Raji (cell line): ENCODE data around the gene ETS2.

Source experiments
- POLR2A ChIP-seq: IDR thresholded peaks from 2 replicates; pipeline ENCODE4 v1.6.1; 2011; ENCODE audit warnings: low read depth, low read length, control low read depth; ENCODE audit not compliant: insufficient read depth

ETS2 gene

DNA sequence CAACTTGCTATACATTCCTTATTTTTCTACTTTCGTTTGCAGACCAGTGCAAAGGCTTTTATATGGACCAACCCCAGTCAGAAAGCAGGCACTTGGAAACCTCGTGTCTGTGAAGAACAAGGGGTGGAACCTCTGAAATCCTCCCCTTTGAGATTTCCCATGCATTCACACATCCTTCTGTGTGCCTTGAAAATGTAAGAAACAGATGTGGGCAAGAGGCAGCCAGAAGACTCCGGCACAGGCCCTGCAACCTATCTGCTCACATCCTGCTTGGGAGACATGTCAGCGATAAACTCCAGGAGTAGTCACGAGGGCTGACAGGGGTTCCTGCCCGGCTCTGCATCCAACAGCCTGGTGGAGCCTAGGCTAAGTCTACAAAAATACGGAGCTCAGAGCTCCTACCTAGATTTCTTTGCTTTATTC lies 42.5 kb downstream of the ETS2 start:
- TF ChIP-seq POLR2A, result no peak

GRCh38 chr21:38849776-38850175 lies 44.0 kb downstream of the ETS2 start:
- no peak for TF ChIP-seq POLR2A

GRCh38 chr21:38850277-38850951 lies 44.7 kb downstream of the ETS2 start:
- TF ChIP-seq POLR2A, result no peak

- no peak for TF ChIP-seq POLR2A
Measured at GRCh38 chr21:38851101-38851500, 45.4 kb downstream of the ETS2 start.

DNA sequence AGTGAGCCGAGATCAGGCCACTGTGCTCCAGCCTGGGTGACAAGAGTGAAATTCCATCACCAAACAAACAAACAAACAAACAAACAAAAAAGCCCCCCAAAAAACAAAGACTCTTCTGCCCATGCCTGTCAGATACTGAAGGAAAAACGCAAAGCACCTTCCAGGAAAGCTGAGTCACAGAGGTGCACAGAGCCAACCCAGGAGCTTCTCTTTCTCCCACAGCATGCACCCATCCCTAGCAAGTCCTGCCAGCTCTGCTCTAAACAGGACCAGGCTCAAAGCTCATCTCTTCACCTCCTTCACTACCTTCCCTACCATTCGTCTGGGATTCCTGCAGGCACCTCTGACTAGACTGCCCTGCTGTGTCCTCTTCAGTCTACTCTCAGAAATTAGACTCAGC lies 46.5 kb downstream of the ETS2 start:
- no peak for TF ChIP-seq POLR2A

GRCh38 chr21:38852708-38853107 lies 47.0 kb downstream of the ETS2 start:
- TF ChIP-seq POLR2A, result no peak

DNA sequence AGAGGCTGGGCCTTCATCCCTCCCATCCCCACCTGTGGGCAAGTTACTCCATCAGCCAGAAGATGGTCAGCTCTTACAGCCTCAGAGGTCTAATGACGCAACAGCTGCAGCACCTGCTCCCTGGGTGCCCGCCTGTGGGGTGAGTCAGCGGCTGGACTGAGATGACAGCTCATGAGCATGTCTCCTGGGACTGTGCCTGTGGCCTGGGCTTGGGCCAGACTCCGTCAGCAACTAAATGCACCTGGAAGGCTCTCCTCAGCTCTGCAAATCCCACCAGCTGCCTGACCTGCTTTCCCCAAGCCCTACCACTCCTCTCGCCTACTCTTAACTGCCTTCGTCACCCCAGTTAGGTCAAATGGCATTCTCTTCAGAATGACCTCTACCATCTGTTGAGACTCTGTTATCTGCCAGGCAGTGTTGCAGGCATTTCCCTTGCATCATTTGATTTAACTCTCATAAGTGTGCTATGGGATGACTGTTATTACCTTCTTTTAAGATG lies 47.7 kb downstream of the ETS2 start:
- TF ChIP-seq POLR2A, result no peak

- no peak for TF ChIP-seq POLR2A
Measured at GRCh38 chr21:38857152-38857825, 51.6 kb downstream of the ETS2 start.

DNA sequence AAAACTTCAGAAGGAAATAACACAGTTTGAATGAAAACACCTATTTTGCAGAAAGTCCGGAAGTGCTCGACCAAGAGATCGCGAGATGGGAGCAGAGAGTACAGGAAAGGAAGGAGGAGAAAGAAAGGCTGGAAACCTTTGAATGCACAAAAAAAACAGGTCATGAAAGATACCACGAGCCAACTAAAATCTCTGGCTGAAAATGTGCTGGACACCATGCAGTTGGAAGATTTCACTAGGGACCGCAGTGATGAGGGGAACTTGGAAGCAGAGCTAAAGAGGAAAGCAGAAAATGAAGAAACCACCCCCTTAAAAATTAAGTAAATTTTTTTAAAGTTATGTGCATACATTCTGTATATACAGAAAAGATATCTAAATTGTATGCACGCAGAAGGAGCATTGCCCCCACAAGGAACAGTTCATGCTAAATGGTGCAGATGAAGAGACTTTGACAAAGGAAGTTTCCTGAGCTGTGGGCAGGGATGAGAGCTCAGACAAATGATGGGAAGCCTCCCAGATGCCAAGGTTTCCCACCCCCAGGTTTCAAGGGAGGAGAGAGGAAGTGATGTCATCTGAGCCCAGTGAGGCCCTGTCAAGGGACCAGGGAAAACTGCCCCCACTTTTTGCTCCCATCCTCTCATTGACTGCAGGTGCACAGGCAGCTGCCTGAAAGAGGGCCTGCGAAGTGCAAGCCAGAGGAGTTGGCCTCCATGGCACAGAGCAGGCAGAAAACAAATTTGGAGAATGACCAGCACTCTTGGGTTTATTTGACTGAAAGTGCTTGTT lies 52.5 kb downstream of the ETS2 start:
- TF ChIP-seq POLR2A, result no peak

DNA sequence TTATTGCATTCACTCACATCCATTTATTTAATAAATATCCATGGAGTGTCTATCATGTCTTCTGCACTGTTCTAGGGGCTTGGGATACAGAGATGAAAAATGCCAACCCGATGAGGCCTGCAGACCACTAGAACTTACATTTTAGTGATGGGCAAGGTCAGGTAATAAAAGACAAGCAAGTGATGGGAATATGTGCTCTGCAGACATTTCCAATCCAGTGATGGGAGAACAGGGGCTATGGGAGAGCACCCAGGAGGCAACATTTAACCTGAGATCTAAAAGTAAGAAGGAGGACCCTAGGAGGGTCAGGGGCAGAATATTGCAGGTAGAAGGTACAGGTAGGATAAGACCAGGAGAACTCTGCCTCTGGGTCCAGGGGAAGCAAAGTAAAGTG lies 53.1 kb downstream of the ETS2 start:
- no peak for TF ChIP-seq POLR2A

- no peak for TF ChIP-seq POLR2A
Measured at GRCh38 chr21:38859852-38860251, 54.1 kb downstream of the ETS2 start.

DNA sequence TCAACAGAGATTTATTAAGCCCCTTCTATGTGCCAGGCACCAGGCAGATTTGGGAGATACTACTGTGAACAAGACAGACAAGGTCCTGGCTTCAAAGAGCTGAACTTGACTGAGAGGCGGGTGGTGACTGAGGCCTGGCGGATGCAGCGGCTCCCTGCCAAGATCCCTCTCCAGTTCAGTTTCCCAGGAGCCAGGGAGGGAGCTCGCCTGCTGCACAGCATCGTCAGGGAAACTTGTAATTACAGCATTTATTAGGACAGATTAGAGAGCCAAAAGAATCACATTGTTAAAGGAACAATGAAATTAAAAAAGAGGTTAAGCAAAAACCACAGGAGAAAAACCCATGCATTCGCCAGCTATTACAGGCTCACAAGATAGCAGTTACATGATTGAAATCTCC lies 55.3 kb downstream of the ETS2 start:
- no peak for TF ChIP-seq POLR2A

DNA sequence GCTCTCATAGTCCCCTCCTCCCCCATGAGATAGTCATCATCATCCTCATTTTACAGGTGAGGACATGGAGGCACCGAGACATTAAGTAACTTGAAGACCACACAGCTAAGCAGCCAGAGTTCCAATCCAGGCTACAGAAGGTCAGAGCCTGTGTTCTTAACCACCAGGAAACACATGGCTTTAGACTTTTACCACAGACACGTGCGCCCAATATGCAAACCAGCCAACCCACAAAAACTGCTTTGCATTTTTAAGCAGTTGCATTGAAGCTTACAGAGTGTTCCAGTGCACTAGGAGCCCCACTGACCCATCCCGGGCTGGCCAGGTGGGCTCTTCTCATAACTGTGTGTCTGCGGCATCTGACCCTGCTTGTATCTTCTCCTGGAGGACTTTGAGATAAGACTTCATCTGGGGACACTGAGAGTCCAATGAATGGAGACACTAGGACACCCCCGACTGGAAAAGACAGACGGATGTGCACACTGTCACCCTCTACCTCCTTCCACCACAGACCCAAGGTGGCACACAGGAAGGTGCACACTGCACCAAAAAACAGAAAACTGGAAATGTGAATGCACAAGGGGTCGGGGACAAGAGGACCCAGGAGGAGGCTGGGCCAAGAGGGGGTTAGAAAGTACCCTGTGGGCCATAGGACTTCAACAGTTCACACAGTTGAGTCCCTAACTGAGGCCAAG lies 56.4 kb downstream of the ETS2 start:
- no peak for TF ChIP-seq POLR2A

- no peak for TF ChIP-seq POLR2A
Measured at GRCh38 chr21:38863291-38863690, 57.6 kb downstream of the ETS2 start.

DNA sequence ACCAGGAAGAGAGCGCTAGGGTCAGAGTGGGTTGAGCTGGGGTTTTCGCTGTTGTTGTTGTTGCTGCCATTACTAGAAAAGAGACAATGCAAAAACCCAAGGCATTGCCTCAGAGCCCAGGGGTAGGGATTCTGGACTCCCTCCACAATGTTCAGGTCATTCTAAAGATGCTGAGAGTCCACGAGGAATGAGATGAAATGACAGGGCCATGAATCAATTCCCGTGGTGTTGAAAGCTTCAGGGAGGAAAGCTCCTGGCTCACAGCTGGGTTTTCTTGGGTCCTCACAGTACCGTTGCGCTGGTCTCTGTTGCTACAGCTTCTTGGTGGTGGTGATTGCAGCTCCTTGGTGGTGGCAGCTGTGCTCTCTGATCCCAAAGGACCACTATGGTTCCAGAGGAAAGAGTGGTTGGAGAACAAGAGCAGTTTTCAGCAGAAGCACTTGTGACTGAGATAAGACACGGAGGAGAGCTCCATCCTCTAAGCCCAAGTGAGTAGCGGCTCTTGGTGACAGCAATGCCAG lies 58.2 kb downstream of the ETS2 start:
- no peak for TF ChIP-seq POLR2A
